HG02610 (cell line): ENCODE results near the gene RAB43.
A peak's percentile ranks its signal among the peaks of the same experiment; 100 is the strongest.
"Not testable (repeated sequence)": the region's sequence is repeated elsewhere in the genome, so short reads cannot be mapped to it uniquely, and the experiment has no call there.

Source experiments
- ATAC-seq: cut with Tn5 transposase; IDR thresholded peaks from one replicate; pipeline ENCODE4 v1.9.1; 2021; ENCODE audit warnings: mild to moderate bottlenecking, moderate library complexity; ENCODE audit not compliant: unreplicated experiment

The RAB43 gene

DNA sequence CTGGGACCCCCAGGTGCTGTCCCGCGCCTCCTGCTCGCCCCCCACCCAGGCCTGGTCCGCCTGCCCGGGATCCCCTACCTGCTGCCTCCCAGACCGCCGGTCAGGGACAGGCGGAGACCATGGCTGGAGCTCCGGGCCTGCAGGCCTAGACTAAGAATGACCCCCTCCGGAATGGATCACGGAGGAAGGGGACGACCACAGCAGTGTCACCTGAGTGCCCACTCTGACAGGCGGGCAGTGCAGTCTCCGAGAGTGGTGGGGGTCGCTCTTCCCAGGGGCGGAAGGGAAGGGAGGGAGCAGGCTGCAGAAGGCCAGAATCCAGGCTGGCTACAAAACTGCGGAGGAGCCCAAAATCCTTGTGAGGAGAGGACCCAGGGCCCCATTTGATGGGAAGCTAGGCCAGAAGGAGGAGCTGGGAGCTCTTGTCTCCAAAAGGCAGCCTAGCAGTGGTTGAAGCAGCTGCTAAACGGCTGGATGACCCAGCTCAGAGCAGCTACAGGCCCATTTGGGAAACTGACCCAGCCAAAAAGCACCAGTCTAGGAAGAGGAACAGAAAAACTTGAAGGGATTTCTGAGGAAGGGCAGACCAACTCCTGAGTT lies 908 bp upstream of the RAB43 start:
- ATAC-seq = no peak

GRCh38 chr3:129121016-129121791 lies 400 bp downstream of the RAB43 start:
- peak; percentile 19 for ATAC-seq

DNA sequence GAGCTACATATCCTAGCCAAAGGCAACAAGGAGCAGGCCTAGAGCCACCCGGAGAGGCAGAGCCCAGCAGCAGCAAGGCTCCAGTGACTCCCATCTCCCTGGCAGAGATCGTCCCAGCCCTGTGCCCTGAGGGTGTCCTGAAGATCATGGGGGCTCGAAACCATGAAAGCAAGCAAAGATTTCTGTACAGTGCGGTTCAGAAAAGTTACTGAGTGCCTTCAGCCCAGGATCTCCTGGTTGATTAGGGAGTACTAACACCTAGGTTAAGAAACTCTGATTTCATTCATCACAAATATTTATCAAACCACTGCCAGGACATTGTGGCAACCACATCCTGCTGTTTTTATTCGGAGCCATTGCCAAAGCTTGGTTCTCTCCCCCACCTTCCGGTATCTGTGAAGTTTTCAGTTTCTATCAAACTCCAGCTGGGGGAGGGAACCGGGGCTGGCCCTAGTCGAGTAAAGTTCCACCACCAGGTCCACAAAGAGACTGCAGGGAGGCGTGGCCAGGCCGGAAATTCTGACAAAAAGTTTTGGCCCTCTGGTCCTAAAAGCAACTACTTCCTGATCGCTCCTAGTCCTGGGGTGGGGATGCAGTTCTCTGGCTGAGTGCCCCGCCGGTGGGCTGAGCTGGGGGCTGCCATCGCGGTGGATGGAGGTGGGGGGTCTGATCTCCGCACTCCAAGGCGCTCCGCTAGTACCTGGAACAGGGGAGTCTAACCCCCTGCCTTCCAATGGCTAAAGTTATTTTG lies 1.2 kb downstream of the RAB43 start:
- ATAC-seq = peak; percentile 70

DNA sequence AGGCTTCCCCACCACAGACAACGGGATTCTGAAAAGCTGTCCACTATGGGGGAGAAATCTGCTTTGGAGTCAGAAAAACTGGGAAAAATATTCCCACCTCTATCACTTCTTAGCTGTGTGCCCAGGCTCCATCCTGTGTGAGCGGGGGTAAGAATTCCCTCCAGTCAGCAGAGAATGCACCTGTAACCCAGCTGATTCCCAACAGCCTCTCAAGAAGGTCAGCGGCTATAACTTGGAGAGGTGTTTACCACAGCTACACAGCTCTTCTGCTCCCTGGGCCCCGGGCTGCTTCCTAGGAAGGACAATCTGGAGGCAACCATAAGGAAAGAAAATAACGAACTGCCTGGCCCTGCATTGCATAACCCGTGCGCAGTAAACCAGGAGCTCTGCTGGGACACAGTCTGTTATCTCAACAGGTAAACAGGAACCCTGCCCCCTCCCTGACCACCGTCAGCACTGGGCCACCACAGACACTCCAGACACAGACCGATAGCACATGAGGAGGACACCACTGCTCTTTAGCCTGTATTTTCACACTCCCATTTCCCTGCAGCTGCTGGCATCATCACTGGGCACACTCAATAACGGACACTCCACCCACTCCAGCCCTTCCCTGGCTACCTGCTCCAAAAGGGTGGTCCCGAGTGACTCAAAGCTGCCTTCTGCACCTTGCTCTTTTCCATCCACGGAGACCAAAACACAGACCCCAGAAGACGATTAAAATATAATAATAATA lies 2.1 kb downstream of the RAB43 start:
- no peak for ATAC-seq

GRCh38 chr3:129118745-129119144 lies 2.9 kb downstream of the RAB43 start:
- no peak for ATAC-seq

- no peak for ATAC-seq
Measured at GRCh38 chr3:129117134-129117533, 4.5 kb downstream of the RAB43 start.

- ATAC-seq = no peak
Measured at GRCh38 chr3:129116482-129116946, 5.1 kb downstream of the RAB43 start.

GRCh38 chr3:129114455-129114854 lies 7.1 kb downstream of the RAB43 start:
- no peak for ATAC-seq

- no peak for ATAC-seq
Measured at GRCh38 chr3:129112308-129113052, 9.1 kb downstream of the RAB43 start.

GRCh38 chr3:129111076-129111780 lies 10.4 kb downstream of the RAB43 start:
- not testable (repeated sequence) for ATAC-seq

- no peak for ATAC-seq
Measured at GRCh38 chr3:129107793-129108192, 13.8 kb downstream of the RAB43 start.

- no peak for ATAC-seq
Measured at GRCh38 chr3:129106866-129107565, 14.6 kb downstream of the RAB43 start.

- ATAC-seq = no peak
Measured at GRCh38 chr3:129106320-129106719, 15.3 kb downstream of the RAB43 start.

DNA sequence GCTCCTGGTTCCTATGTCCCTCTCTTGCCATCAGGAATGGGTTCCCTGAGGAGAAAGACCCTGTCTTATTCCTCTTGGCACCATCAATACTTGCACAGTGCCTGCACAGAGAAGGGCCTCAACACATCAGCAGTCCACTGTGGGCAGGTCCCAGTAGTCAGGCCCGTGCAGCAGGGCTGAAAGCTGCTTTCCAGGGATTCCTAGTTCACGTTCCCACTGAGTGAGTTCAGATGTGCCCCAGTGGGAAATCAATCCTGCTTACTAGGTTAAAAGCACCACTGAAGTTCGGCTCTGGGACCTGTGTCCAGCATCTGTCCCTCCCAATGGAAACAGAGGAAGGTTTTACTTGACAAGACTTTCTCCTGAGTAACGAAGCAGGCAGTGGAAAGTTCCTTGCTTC lies 15.7 kb downstream of the RAB43 start:
- ATAC-seq = no peak

DNA sequence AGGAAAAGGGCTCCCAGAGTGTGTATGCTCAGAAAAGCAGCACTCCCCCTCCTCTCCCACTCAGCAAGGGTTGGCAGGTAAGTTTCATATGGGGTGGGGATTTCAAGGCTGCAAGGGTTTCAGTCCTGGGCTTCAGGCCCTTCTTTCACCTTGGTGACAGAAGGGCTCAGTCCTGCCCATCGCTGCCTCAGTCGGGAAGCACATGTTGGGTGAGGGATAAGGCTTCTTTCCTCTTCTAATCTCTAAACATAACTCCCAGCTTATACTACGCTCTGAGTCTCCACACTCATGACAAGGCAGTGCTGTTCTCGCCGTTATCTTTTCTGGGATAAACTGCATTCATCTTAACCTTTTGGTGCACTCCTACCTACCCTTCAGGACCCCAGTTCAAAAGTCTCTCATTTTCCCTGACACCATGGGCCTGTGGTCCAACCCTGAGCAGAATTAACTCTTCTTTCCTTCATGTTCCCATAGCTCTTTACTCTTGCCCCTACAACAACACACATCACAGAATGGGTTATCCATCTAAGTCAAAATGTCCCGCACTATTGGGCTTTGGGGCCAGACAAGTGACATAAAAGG lies 17.0 kb downstream of the RAB43 start:
- no peak for ATAC-seq

DNA sequence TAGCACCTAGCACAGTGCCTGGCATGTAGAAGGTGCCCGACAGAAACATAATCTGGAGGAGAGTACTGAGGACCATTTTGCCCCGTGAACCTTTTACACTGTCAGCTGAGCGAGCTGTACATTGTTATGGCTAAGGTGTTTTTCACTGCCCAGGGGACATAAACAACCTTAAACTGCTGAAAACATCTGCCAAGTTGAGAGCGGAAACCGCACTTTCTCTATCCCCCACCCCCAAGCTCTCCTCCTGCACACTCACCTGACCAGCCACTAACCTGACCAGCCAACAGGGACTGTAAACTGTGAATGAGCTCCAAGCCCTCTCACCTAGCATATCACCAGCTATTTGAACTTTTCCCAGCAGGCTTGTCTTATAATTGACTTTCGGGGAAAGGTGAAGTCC lies 17.6 kb downstream of the RAB43 start:
- ATAC-seq = no peak

DNA sequence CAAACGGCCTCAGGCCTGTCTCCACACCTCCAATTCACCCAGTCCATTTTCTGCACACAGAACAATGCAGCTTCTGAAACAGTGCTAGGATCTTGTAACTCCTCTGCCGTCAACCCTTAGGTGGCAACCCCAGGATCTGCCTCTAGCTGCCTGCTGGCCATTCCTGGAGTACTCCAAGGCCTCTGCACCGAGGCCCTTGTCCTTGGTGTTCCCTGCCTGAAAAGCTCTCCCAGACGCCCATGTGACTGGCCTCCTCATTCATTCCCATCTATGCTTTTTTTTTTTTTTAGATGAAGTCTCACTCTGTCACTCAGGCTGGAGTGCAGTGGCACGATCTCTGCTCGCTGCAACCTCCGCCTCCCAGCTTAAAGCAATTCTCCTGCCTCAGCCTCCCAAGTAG lies 18.3 kb downstream of the RAB43 start:
- ATAC-seq = no peak

GRCh38 chr3:129101370-129102138 lies 20.1 kb downstream of the RAB43 start:
- ATAC-seq = no peak
